DND-41 (cell line): ENCODE data around the gene GIT1.

Experiments used
- ATAC-seq: fragments of 200-7000 bp; cut with Tn5 transposase; 3 replicates; pipeline ENCODE4 v1.9.1; 2021; ENCODE audit warnings: low read depth; ENCODE audit not compliant: insufficient read depth
- DNase-seq: peaks from one replicate; pipeline ENCODE4 v3.0.0-alpha.2; 2020
- H2AFZ ChIP-seq: 2 replicates; pipeline ENCODE4 v1.6.0; 2012; ENCODE audit warnings: low read depth, low read length
- H3K27ac ChIP-seq: 2 replicates; pipeline ENCODE4 v1.5.1; 2012; ENCODE audit warnings: low read length, inconsistent platforms
- H3K27me3 ChIP-seq: fragments of 200-600 bp; sonication (generic); 2 replicates; pipeline ENCODE4 v1.6.0; 2012; ENCODE audit warnings: low read length, mild to moderate bottlenecking, inconsistent platforms; ENCODE audit not compliant: insufficient read depth, poor library complexity
- H3K36me3 ChIP-seq: 2 replicates; pipeline ENCODE4 v1.5.1; 2012; ENCODE audit warnings: low read length, inconsistent platforms; ENCODE audit not compliant: insufficient read depth
- H3K4me1 ChIP-seq: 2 replicates; pipeline ENCODE4 v1.5.1; 2012; ENCODE audit warnings: mild to moderate bottlenecking, low read length; ENCODE audit not compliant: insufficient read depth
- H3K4me2 ChIP-seq: 2 replicates; pipeline ENCODE4 v1.6.0; 2012; ENCODE audit warnings: mild to moderate bottlenecking, moderate library complexity, low read length, inconsistent platforms; ENCODE audit not compliant: insufficient read depth
- H3K4me3 ChIP-seq, 2 experiments: fragments of 200-600 bp in 1 of 2; shearing (Covaris generic) in 1 of 2; 2 replicates each; pipeline ENCODE4 v1.5.1; 2012 to 2016; ENCODE audit warnings: inconsistent platforms in 2 of 2, low read length in 2 of 2, mild to moderate bottlenecking in 2 of 2, low read depth in 1 of 2, moderate library complexity in 1 of 2
- H3K79me2 ChIP-seq: 2 replicates; pipeline ENCODE4 v1.6.0; 2012; ENCODE audit warnings: low read length, inconsistent platforms; ENCODE audit not compliant: insufficient read depth
- H3K9ac ChIP-seq: 2 replicates; pipeline ENCODE4 v1.6.0; 2012; ENCODE audit warnings: low read depth, mild to moderate bottlenecking, inconsistent platforms, low read length, moderate library complexity
- H3K9me3 ChIP-seq: 2 replicates; pipeline ENCODE4 v1.5.1; 2012; ENCODE audit warnings: low read length, moderate library complexity, mild to moderate bottlenecking, inconsistent platforms; ENCODE audit not compliant: insufficient read depth, severe bottlenecking
- H4K20me1 ChIP-seq: 2 replicates; pipeline ENCODE4 v1.6.0; 2012; ENCODE audit warnings: low read length; ENCODE audit not compliant: insufficient read depth
- EZH2 ChIP-seq: IDR thresholded peaks from 3 replicates; pipeline ENCODE4 v1.6.1; 2012; ENCODE audit warnings: borderline replicate concordance, low read depth, mild to moderate bottlenecking, moderate library complexity, low read length, inconsistent platforms; ENCODE audit not compliant: severe bottlenecking
- TF ChIP-seq, protein P1 (sequence below): IDR thresholded peaks from 2 replicates; pipeline ENCODE4 v1.5.1; 2012; ENCODE audit warnings: borderline replicate concordance, low read length, moderate library complexity, mild to moderate bottlenecking; ENCODE audit not compliant: poor library complexity, severe bottlenecking; ENCODE audit errors: extremely low read depth

GIT1 gene

DNA sequence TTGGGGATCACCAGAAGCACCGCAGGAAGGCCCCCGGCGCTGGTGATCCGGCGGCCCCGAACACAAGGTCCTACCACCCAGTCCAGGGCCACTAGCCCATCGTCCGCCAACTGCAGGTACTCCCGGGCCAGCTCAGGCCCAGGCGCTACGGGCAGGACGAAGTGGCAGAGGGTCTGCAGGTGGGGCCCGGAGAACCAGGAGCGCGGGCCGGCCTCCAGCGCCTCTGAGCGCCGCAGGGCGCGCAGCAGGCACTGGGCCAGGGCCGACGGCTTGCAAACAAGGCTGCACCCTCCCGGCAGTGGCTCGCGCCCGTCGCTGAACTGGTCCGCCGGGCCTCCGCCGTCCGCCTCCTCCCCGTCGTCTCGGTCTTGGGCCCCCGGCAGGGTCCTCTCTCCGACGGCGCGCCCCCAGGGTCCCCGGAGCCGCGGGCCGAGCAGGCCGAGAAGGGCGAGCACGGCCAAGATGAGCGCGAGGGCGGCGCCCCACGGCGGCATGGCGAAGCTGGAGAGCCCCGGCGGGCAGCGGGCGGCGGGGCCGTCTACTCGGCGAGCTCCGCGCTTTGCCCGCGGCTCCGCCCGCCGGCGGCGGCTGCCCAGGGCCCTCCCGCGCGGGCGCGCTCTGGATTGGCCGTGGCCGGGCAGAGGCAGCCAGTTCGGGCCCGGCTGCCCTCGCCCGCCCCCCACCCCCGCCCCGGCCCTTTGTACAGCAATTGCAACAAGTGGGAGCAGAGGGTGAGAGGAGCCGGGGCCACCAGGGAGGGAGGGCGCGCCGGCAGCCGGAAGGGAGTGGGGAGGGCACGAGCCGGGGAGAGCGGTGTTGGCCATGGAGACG, 22.8 kb downstream of the GIT1 start, which contains the start of gene ABHD15:
Gene ABHD15 (minus strand): TSS at position 565 of the 831 bp plus-strand sequence. CDS start 71 bp downstream, at position 494.
- H3K9me3 ChIP-seq = no peaks in the 10 kb centered on the region
- H3K36me3 ChIP-seq = peaks cover 23% of the 10 kb centered on the region
- H3K4me1 ChIP-seq = peaks cover 54% of the 10 kb centered on the region
- H3K9ac ChIP-seq = peak within 1 kb of the TSS; percentile 92
- H3K27ac ChIP-seq = peak within 1 kb of the TSS; percentile 95
- TF ChIP-seq, protein P1, sequence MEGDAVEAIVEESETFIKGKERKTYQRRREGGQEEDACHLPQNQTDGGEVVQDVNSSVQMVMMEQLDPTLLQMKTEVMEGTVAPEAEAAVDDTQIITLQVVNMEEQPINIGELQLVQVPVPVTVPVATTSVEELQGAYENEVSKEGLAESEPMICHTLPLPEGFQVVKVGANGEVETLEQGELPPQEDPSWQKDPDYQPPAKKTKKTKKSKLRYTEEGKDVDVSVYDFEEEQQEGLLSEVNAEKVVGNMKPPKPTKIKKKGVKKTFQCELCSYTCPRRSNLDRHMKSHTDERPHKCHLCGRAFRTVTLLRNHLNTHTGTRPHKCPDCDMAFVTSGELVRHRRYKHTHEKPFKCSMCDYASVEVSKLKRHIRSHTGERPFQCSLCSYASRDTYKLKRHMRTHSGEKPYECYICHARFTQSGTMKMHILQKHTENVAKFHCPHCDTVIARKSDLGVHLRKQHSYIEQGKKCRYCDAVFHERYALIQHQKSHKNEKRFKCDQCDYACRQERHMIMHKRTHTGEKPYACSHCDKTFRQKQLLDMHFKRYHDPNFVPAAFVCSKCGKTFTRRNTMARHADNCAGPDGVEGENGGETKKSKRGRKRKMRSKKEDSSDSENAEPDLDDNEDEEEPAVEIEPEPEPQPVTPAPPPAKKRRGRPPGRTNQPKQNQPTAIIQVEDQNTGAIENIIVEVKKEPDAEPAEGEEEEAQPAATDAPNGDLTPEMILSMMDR = no peak
- peak; percentile 37 for TF ChIP-seq EZH2
- H4K20me1 ChIP-seq = peaks cover 25% of the 10 kb centered on the region
- peak within 1 kb of the TSS; percentile 72 for H2AFZ ChIP-seq
- ATAC-seq (peak; percentile 23), DNase-seq (peak; percentile 64)
- H3K4me2 ChIP-seq = peak within 1 kb of the TSS; percentile 96
- peaks cover 38% of the 10 kb centered on the region for H3K79me2 ChIP-seq
- H3K27me3 ChIP-seq = peaks cover 9% of the 10 kb centered on the region
- peak within 1 kb of the TSS; percentile 46 to 84 for H3K4me3 ChIP-seq

DNA sequence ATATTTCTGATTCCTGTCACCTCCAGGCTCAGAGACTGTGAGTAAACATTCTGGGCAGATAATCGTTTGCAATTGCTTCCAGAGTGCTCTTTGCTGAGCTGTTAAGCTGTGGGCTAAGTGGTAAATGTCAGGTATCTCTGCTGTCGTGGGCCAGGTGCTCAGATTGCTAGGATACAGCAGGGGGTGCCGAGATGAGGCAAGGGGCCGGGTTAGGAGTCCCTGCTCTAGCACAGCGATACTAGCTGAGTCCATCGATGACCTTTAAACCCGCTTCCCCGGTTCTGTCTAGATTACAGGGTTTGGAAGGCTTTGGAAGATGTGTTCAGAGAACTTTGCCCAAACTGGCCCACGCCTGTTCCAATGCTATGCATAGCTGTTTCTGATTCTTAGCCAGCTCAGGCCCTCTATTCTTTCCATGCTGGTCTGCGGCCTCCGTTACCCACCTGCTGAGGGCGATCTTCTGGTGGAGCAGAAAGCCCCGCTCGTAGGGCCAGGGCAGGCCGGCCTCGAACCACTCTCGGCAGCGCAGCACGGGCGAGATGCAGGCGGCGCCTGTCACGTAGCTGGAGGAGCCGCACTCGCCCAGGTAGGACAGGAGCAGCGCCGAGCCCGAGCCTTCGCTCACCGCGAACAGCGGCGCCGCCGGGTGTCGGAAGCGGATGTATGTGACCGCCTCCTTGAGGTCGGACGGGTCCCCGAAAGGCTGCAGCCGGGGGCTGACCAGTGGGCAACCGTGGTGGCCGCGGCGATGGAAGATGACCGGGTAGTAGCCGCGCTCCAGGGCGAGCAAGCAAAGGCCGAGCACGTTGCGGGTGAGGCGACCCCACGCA, 23.6 kb downstream of the GIT1 start:
- DNase-seq = peak; percentile 48
- H3K79me2 ChIP-seq = peaks cover 38% of the 10 kb centered on the region
- H3K9me3 ChIP-seq = no peaks in the 10 kb centered on the region
- peaks cover 54% of the 10 kb centered on the region for H3K4me1 ChIP-seq
- H3K27ac ChIP-seq = peak overlapping the region; percentile 7; the same call in 1 of the 2 replicates
- 0 out of 3 replicates have a peak, but pooled peaks have one; percentile 2 for ATAC-seq
- peak overlapping the region; percentile 92 for H3K9ac ChIP-seq
- peak overlapping the region; percentile 72 for H2AFZ ChIP-seq
- TF ChIP-seq, protein P1 = peak; percentile 54
- TF ChIP-seq EZH2 = peak; percentile 48
- H4K20me1 ChIP-seq = peaks cover 20% of the 10 kb centered on the region
- H3K27me3 ChIP-seq = peaks cover 9% of the 10 kb centered on the region
- peak overlapping the region; percentile 24 to 84; a peak in 3 of 4 replicates for H3K4me3 ChIP-seq
- H3K36me3 ChIP-seq = peaks cover 20% of the 10 kb centered on the region
- H3K4me2 ChIP-seq = peak overlapping the region; percentile 96

DNA sequence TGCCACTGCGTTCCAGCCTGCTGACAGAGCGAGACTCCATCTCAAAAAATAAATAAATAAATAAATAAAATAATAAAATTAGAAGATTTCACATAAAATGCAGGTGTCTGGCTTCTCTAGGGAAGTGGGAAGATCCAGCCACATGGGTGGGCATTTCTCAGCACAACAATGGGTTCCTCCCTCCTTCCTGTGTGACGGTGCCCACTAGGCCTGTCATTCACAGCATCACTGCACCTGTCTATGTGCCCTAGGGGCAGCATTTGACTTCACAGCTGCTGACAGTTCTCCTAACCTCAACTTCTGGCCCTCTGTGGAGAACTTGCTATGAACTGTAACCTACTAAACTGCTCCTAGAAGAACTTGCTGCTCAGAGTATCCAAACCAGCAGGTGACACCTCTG, 25.6 kb downstream of the GIT1 start:
- no peak overlapping the region for H3K4me3 ChIP-seq
- TF ChIP-seq, protein P1 = no peak
- TF ChIP-seq EZH2 = no peak
- no peak overlapping the region for H3K27ac ChIP-seq
- no peak overlapping the region for H3K4me2 ChIP-seq
- peaks cover 9% of the 10 kb centered on the region for H3K27me3 ChIP-seq
- no peak overlapping the region for H3K9ac ChIP-seq
- peak; percentile 36 for DNase-seq
- ATAC-seq = no peak
- peaks cover 23% of the 10 kb centered on the region for H3K79me2 ChIP-seq
- H2AFZ ChIP-seq = no peak overlapping the region
- H3K4me1 ChIP-seq = peaks cover 36% of the 10 kb centered on the region
- no peaks in the 10 kb centered on the region for H3K9me3 ChIP-seq
- H4K20me1 ChIP-seq = peaks cover 15% of the 10 kb centered on the region
- H3K36me3 ChIP-seq = peaks cover 15% of the 10 kb centered on the region
